ENCODE results near the gene MAGI2.

Gene MAGI2

DNA sequence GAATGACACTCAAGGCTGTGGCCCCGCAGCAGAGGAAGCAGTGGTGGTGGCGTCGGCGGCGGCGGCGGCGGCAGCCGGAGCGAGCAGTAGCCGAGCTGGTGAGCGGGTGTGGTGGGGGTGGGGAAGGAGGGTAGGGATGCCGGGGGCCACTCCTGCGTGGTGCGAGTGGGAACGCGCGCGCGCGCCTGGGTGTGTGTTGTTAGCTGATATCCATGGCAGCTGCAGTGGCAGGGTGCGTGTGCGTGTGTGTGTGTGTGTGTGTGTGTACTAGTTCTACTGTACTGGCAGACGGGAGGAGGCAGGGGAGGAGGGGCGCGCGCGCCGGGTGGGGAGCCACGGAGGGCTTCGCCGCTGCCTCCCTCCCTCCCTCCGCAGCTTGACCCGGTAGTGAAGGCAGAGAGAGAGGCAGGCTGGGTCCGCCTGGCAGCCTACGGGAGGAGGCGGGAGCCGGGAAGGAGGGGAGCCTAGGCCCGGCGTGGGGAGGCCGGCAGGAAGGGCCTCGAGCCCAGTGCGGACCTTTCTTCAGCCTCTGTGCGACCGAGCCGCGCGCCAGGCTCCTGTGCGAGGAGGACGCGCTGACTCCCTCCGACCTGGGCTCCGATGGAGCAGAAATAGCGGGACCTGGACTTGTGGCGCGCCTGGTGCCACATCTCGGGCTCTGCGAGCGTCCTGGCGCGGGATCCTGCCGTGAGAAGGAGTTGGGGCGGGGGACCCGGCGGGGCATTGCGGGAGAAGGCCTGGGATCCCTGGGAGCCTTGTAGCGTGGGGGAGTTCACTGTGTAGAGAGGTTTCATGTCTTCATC lies at the start of gene MAGI2:
MAGI2 (minus strand) TSS at position 110 of the 803 bp plus-strand sequence. CDS start 347 bp downstream, outside the sequence.
- no peak for DNase-seq

DNA sequence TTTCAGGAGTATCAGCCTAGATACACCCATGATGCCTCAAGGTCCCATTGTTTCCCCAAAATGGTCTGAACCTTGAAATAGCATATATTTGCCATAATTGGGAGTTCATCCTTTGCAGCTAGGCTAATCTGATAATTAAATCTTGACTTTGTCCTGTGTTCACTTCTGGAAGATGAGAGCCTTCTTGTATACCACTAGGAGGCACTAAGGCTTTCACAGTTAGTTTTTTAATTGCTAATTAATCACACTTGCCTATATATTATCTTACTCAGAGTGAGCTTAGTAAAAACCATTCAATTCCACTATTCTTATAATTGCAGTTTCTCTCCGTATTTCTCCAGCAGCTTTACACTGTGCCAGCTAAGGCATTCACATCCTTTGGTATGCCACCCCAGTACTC lies 48.7 kb upstream of the MAGI2 start:
- DNase-seq: no peak

DNA sequence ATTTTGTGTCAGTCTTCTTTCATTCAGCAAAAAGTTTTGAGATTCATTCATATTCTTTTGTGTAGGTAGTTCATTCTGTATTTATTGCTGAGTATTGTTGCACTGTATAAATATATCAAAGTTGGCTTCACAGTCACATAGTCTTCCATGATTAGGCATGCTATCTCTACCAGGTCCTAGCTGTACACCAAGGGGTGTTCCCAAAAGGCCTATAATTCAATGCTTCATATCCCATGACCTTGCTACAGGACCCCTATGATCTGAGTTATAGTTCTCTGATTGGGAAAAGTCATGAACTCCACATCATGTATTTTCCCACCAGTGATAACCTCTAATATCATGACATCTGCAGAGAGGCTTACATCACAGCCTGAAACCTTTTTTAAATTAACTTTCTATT lies 47.3 kb upstream of the MAGI2 start:
- DNase-seq: no peak

DNA sequence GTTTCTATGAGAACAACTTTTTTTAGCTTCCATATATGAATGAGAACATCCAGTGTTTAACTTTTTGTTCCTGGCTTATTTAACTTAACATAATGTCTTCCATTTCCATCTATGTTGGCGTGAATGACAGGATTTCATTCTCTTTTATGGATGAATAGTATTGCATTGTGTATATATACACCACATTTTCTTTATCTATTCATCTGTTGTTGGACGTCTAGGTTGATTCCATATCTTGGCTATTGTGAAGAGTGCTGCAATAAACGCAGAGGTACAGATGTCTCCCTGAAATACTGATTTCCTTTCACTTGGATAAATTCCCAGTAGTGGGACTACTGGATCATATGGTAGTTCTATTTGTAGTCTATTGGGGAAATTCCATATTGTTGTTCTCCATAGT lies 44.3 kb upstream of the MAGI2 start:
- no peak for DNase-seq

DNA sequence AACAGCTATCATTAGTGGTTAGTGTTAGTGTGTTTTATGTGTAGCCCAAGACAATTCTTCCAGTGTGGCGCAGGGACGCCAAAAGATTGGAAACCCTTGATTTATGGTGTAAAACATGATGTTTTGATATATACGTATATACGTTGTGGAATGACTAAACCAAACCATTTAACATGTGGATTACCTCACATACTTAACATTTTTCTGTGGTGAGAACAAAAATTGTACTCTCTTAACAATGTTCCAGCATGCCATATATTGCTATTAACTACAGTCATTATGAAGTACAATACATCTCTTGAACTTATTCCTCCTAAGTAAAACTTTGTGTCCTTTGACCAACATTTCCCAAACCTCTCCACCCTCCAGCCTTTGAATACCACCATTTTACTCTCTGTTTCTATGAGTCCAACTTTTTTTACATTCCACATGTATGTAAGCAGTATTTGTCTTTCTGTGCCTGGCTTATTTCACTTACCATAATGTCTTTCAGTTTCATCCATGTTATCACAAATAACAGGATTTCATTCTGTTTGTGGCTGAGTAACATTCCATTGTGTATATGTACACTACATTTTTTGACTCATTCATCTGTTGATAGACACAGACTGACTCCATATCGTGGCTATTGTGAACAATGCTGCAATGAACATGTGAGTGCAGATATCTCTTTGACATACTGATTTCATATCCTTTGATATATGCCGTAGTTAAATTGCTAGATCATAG lies 42.2 kb upstream of the MAGI2 start:
- no peak for DNase-seq

DNA sequence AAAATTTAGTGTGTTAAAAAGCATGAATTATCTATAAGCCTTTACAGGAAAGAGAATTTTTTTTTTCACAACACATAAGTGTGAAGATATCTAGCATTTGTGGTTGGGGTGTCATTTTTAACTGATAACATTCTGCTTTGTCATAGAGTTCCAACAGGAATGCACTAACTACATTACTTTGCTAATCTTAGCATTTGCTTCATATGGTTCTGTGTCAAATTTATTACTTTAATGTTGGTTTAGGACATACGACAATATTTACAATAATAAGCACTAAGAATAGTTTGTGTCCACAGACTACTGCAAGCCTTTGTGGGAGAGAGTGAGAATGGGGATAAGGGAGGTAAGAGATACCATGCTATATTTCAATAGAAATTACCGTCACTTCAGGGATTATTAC lies 40.6 kb upstream of the MAGI2 start:
- no peak for DNase-seq

DNA sequence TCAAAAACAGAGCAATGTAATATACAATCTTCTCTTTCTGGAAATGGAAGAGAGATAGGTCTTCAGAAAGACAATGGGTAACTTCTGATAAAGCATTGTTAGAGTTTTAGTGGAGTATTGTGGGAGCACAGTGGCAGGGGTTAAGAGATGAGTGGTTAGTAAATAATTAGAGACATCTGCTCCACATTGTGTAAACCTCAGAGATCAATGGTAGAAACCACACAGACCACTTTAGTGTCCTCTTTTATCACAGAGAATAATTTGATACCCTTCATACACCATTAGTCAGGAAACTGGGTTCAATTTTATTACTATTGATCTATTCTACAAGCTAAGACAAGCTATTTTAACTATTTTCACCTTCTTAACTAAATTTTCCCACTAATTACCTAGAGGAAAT lies 35.9 kb upstream of the MAGI2 start:
- DNase-seq: no peak

DNA sequence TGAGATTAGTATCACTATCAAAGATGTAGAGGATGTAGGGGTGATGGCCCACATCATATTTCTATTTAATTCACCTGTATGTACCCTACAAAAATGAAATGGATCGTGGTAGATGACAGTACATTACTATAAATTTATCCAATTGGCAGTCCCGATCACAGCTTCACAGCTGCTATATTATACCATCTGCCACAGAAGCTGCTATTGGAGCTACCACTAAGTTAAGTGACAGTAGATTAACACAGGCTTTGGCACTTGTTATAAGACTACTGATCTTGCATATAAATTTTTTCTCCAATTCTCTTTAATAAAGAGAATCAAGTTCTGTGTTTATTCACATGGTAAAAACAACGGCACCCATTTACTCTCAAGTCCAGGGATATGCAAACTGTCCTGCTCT lies 24.9 kb upstream of the MAGI2 start:
- no peak for DNase-seq

DNA sequence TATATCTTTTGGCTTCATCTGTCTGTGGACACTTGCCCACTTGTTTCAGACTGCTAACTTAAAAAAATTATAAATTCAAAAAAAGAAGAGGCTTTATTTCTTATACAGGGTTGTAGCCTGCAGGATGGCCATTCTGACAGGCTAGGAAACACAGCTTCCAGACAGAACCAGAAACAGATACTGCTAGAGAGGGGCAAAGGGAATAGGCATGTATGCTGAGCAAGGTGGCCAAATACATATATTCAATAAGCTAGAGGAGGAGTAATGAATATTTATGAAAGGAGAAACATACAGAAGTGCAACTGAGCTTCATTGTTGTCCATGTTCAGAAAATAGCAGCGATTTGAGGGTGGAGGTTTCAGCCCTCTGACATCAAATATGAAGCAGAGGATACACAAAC lies 22.0 kb upstream of the MAGI2 start:
- no peak for DNase-seq

DNA sequence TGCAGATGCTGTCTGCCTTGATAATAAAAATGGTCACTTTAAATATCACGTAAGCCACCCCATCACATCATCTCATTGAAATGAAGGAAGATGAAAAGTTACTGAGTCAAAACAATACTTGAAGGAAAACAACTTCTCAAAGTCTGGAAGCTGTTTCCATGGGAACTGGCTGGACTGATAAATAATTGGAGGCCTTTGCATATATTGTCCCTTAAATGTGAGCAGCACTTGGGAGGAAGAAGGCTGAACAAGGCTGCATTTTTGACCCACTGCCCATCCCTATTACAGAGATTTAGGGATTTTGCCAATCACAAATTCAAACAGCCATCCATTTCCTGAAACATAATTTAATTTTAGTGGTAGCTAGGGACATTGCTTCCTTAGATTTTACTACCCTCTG lies 18.2 kb upstream of the MAGI2 start:
- no peak for DNase-seq

DNA sequence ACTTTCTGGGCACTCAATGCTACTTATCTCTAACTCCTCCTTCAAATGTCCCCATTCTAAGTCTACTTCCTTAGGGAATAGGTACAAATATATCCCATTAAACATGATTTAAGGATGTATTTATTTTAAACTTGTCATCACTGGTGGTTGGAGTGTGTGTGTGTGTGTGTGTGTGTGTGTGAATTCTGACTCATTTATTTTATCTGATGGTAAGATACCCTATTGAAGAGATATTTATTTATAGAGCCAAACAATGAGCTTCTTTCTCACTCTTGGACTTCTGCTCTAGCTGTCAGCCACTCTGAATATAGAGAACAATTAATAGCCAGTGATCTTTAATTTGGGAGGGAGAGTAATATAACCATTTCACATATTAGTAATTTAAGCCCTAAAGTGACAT lies 17.8 kb upstream of the MAGI2 start:
- DNase-seq: no peak

DNA sequence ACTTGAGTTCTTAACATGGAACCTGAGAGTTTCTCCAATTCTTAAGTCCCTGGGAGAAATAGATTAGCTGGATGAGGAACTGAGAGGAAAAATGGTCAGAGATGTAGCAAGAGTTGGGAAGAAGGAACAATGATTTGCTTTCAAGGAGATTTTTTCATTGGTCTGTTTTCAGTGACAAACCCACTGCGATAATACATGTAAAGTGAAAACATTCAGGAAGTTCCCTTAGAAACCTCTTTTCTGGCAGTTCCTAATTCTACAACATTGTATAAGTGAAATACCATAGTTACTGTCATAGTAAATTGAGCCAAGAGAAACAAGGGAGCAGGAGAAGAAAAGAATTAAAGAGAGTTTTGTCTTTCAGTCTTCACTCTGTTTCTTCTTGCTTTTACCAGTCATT lies 12.1 kb upstream of the MAGI2 start:
- DNase-seq: no peak

DNA sequence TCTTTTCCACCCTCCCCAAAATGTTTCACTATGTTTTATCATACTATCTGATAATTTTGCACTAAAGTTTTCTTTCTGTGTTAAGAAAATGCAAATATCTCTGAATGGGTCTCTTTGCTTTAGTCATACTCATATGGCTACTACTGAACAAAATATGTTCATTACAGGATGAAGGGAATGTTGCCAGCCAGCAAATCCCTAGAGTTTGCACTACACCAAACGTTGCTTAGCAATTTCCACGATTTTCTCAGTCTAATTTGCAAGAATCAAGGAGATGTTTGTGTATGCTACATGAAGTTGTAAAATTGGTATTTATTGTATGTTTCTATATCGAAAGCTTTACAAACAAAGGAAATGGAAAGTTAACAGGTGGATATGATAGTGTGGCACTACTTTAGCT lies 10.6 kb upstream of the MAGI2 start:
- no peak for DNase-seq

DNA sequence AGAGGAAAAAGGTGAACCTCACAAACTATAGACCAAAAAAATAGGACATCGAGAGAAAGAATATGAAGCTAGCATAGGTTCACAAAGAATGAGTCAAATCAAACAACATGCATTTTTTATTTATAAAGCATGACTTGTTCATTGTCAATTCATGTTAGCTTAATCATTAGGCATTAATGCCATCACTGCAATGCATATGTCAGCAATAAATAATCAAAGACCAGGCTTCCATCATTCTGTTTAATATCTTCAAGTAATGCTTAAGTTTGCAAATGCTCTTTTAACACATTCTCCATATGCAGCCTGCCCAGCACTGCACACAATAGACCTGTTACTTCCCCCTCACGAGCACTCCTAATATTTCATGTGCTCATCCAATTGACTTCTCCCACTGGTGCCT lies 8.9 kb upstream of the MAGI2 start:
- no peak for DNase-seq

DNA sequence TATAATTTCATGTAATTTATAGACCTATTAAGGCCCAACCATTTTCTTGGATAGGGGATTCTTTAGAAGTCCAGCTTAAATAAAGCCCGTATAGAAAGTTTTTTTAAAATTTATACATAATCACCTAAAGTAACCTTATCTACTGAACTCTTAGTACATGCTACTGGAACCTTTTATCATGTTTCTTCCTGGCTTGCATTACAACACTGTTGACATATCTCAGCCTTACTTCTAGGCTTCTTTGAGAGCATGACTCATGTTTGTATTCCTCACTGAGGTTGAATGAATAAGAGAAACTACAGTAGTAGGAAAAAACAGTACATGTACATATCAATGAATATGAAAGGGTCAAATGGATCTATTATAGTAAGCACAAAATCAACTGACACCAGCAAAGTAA lies 8.2 kb upstream of the MAGI2 start:
- DNase-seq: no peak

DNA sequence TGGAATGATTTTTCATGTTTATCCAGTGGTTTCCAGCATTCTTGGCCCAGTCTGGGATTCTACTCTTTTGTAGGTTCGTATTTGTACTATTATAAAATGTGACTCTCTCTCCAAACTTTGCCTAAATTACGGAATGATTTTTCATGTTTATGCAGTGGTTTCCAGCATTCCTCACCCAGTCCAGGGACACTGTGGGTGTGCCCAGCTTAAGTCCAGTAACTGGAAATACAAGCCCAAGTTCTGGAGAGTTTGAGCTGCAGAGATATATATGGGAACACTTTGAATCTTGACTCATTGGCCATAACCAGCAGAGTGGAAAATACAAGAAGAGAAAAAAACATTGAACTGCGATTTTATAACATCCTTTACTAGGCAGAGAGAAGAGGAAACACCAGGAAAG lies 5.9 kb upstream of the MAGI2 start:
- no peak for DNase-seq

DNA sequence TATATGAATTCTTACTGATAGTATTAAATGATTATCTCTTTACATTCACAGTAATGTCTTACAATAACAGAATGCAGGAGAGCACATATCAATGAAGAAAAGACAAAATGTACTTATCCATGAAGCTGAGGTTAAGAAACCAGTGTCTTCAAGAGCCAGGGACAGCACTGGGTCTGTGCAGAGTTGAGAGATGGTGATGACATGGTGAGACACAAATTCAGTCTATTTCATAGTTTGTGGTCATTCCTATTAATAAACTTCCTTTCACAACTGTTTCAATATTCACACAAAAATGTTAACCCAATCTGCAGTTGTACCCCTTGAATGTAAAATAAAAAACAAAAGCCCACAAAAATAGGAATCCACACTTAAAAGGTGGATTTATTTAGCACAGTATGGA lies 5.3 kb upstream of the MAGI2 start:
- no peak for DNase-seq

DNA sequence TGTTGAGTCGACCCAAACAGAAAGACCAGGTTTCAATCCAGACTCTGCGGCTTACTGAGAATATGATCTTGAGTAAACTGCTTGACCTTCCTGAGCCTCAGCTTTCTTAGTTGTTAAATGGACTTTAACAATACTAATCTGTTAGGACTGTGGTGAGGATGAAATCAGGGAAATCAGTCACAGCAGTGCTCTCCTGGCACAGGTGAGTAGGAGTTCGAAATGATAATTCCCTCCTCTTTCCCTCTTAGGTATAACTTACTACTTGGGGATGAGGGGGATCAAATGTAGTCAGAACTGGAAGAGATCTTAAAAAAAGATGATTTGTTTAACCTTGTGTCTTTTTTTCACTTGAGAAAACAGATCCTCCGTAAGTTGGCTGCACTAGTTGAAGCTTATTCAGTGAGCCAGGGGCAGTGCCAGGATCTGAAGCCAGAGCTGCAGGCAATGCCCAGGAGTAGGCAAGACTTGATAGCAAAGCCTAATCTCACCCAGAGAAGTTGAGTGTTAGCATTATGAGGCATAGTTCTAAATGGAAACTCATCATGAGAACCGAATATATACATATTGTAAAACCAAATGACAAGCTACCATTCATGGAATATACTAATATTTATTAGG lies 1.8 kb upstream of the MAGI2 start:
- DNase-seq: no peak

DNA sequence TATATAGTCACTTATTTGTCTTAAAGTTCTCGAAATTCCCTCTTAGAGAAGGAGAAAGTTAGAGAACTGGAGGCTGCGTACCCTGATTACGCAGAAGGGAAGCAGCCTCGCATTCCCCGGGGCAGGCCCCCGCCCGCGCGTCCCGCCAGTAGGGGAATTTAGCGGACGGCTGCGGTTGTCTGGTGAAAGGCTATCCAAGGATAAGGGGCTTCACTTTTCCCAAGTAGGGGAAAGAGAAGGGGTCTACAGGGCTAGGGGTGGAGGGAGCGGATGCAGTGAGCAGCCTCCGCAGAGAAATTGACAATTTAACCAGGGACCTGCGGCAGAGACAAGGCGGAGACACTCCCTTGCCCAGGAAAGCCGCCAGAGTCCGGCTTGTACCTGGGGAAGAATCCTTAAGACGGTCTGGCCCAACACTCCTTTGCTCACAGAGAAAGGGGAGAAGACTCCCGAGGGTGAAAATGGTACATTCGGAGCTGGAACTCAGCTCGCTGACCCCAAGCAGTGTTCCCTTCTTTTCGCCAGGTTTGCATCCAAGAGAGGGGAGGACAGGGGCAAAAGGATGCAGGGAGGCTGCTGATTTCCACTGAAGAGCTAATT lies 994 bp upstream of the MAGI2 start:
- no peak for DNase-seq

DNA sequence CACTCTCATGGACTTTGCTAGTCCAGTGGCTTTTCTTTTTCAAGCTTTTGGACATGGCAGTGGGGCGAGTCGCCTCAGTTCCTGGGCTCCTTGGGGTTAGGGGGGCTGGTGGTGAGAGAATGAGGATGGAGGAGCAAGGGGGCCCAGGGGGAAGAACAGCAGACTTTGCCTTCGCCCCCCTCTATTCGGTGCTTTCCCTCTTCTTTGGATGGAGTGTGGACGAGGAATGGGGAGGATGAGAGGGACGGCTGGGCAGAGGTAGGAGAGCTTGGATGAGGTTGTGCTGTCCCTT lies 255 bp downstream of the MAGI2 start:
- DNase-seq: no peak

DNA sequence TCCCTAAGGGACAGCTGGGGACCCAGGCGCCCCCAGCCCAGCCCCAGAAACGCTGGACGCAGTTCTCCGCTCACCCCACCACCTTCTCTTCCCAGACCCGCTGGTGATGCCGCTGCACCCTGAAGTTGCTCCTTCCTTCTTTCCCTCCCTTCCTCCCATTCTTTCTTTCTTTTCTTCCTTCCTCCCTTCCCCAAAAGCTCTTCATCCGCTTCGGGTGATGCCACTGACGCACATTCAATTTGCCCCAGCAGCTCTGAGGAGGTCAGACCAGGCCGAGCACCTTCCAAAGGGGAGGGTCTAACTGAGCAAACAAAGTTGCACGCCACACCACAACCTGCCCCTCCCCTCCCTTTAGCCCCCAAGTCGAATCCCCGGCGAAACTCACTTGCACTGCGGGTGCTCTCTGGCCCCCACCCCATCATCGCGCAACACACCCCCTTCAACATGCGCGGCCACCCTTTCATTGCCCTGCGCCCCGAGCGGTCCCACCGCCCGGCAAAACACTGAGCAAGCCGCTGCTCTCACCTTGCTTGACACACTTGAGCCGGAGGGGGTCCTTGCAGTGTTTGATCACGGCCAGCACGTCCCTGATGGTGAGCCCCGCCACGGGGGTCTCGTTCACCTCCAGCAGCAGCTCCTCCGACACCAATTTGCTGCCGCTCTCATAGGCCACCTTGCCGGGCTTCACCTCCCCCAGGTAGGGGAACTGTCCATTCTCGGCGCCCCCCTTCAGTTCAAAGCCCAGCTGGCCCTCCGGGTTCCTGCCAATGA lies 787 bp downstream of the MAGI2 start:
- no peak for DNase-seq

DNA sequence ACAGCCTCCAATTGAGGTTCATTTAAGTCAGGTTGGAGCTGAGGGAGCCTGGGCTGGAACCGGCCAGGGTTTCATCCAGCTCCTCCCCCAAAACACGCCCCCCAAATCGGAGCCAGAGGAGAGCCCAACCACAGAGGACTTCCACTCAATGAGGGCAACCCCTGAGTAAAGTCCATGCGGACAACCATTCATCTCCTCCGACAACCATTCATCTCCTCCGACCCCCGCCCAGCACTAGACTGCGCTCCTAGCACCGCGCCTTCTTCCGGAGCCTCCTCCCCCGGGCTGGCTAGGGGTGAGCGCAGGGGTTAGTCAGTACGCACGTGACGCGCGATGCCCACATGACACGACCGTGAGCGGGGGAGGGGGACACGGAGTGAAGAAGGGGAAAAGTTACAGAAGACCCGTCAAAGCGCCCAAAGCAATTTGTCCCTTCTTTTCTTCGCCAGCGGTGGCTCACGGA lies 1.4 kb downstream of the MAGI2 start:
- DNase-seq: no peak

DNA sequence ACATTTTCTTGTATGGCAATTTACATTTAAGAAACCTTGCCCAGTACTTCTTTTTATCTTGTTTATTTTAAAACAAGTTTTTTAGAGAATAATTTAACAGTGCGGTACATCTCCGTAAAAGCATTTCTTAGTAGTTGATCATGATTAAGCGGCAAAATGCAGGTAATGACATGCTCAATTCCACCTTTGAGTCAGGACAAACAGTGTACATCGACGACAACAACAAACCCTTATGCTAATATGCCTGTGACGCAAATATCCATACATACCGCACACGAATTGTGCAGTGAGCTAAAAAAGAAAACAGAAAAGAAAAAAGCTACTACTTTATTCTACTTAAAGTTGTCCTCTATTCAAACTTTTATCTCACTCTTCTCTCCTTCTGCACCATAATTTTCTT lies 1.9 kb downstream of the MAGI2 start:
- DNase-seq: no peak

Data from activated naive CD4-positive, alpha-beta T cell treated with Interleukin-2 at 50 U/mL for 16 hours (primary cell).